ENCODE measurements around the gene UFM1. TPM values are rescaled to one million over a fixed set of nuclear protein-coding genes. Genes with fewer than 3 reads are reported as not detected.

The UFM1 gene
- total RNA-seq, 2 experiments from 2014 or later, result 44.1 to 44.8 TPM

GRCh38 chr13:38412266-38412665 is 62.6 kb downstream of the UFM1 start:
- Mint-ChIP-seq H3K4me1 (peaks cover 5% of the 10 kb centered on the region), H3K9me3 (no peaks in the 10 kb centered on the region), H3K27me3 (peaks cover 13% of the 10 kb centered on the region), H3K27ac (no peak overlapping the region), H3K36me3 (no peaks in the 10 kb centered on the region), H3K4me3 (no peak overlapping the region)
- no peak for DNase-seq
- POLR2A ChIA-PET, result no interaction called here
- ATAC-seq (ENCODE audit: low read depth), result no peak
